Islet of Langerhans (tissue), 1 donor: ENCODE measurements around the gene MSANTD1.

ENCODE experiments used
- FAIRE-seq: peaks from one replicate; lab custom pipeline; 2011; peaks lifted over from hg19 to GRCh38; lab: Jason Lieb, UNC

MSANTD1 gene

GRCh38 chr4:3233391-3234071 lies 15.4 kb upstream of the MSANTD1 start:
- no peak for FAIRE-seq

GRCh38 chr4:3234171-3235029 lies 14.6 kb upstream of the MSANTD1 start:
- no peak for FAIRE-seq

GRCh38 chr4:3235030-3235345 lies 14.0 kb upstream of the MSANTD1 start:
- FAIRE-seq, result no peak

- FAIRE-seq, result no peak
These were observed 13.4 kb upstream of the MSANTD1 start for GRCh38 chr4:3235581-3235980.

GRCh38 chr4:3236326-3236878 lies 12.6 kb upstream of the MSANTD1 start:
- no peak for FAIRE-seq

- no peak for FAIRE-seq
These were observed 11.7 kb upstream of the MSANTD1 start for GRCh38 chr4:3237266-3237665.

- no peak for FAIRE-seq
These were observed 11.0 kb upstream of the MSANTD1 start for GRCh38 chr4:3237712-3238560.

- FAIRE-seq, result no peak
These were observed 10.2 kb upstream of the MSANTD1 start for GRCh38 chr4:3238721-3239120.

GRCh38 chr4:3239303-3239702 lies 9.7 kb upstream of the MSANTD1 start:
- FAIRE-seq, result no peak

- no peak for FAIRE-seq
These were observed 8.7 kb upstream of the MSANTD1 start for GRCh38 chr4:3239998-3240920.

- no peak for FAIRE-seq
These were observed 7.9 kb upstream of the MSANTD1 start for GRCh38 chr4:3240936-3241522.

GRCh38 chr4:3241898-3242524 lies 6.9 kb upstream of the MSANTD1 start:
- no peak for FAIRE-seq

GRCh38 chr4:3243136-3243780 lies 5.7 kb upstream of the MSANTD1 start:
- FAIRE-seq, result no peak

GRCh38 chr4:3244002-3244401 lies 5.0 kb upstream of the MSANTD1 start:
- no peak for FAIRE-seq

GRCh38 chr4:3244747-3245146 lies 4.2 kb upstream of the MSANTD1 start:
- FAIRE-seq, result no peak

- no peak for FAIRE-seq
These were observed 3.3 kb upstream of the MSANTD1 start for GRCh38 chr4:3245676-3246075.

- FAIRE-seq, result no peak
These were observed 2.2 kb upstream of the MSANTD1 start for GRCh38 chr4:3246458-3247398.

GRCh38 chr4:3247399-3248177 lies 1.4 kb upstream of the MSANTD1 start:
- FAIRE-seq, result no peak
